ENCODE data around the gene DNAJC4. TPM values are rescaled to one million over a fixed set of nuclear protein-coding genes. Genes with fewer than 3 reads are reported as not detected.

The DNAJC4 gene
- total and polyA plus RNA-seq, 2 of the 8 experiments (the other 6 are each of a cell fraction or from before 2014, with no cell fraction given) = 14.6 to 31.0 TPM

- Histone ChIP-seq H3K23ac (ENCODE audit: insufficient read length) (no peak overlapping the region), H3K27me3 (replicated peaks in 1 of 4; ENCODE audit: control insufficient read depth in 3 of 4, extremely low read depth in 1 of 4, insufficient read depth in 3 of 4, low read length in 3 of 4) (no peaks in the 10 kb centered on the region), H3K23me2 (ENCODE audit: low read depth, low read length) (peaks cover 10% of the 10 kb centered on the region; the same call in 1 of the 2 replicates), H2BK15ac (ENCODE audit: low read length) (no peak overlapping the region), H3K56ac (replicated peaks; ENCODE audit: insufficient read length, low read depth, low read length) (no peak overlapping the region), H3K36me3 (ENCODE audit: control insufficient read depth in 2 of 4, insufficient read depth in 4 of 4, low read length in 3 of 4) (peaks cover 0 to 9% (median 5%) of the 10 kb centered on the region in 4 experiments; a peak in 4 of 8 replicates), H3K4me2 (ENCODE audit: insufficient read depth in 1 of 2, low read depth in 2 of 2, low read length in 2 of 2) (no peak overlapping the region; a peak in 1 of 4 replicates), H3K18ac (ENCODE audit: extremely low read depth, low read length) (no peak overlapping the region), H4K20me1 (replicated peaks in 1 of 2; ENCODE audit: control insufficient read depth in 1 of 2, insufficient read depth in 2 of 2, low read length in 2 of 2) (peaks cover 2 to 9% of the 10 kb centered on the region in 2 experiments), H4K91ac (replicated peaks; ENCODE audit: insufficient read length, low read length) (no peak overlapping the region), H3K79me1 (ENCODE audit: low read depth, low read length) (no peaks in the 10 kb centered on the region), H4K8ac (ENCODE audit: extremely low read depth, insufficient read depth, low read length) (peak overlapping the region; percentile 4; the same call in 1 of the 2 replicates), H2AK5ac (ENCODE audit: low read depth, low read length) (no peak overlapping the region), H2AFZ (ENCODE audit: low read length) (no peak overlapping the region), H2BK120ac (replicated peaks; ENCODE audit: low read depth, low read length) (no peak overlapping the region), H3K27ac (ENCODE audit: low read depth, low read length) (no peak overlapping the region), H3K4me1 (replicated peaks in 1 of 4; ENCODE audit: control insufficient read depth in 3 of 4, insufficient read depth in 4 of 4, low read length in 3 of 4) (peaks cover 0 to 18% (median 12%) of the 10 kb centered on the region in 4 experiments; a peak in 6 of 7 replicates), H3K79me2 (ENCODE audit: control insufficient read depth in 1 of 2, insufficient read depth in 2 of 2, low read length in 2 of 2) (no peaks in the 10 kb centered on the region), H3K4ac (replicated peaks; ENCODE audit: insufficient read length, low read depth, low read length) (no peak overlapping the region), H3K9ac (replicated peaks in 1 of 4; ENCODE audit: extremely low read depth in 1 of 4, low read depth in 3 of 4, low read length in 3 of 4) (no peak overlapping the region), H2BK5ac (ENCODE audit: low read depth, low read length) (no peak overlapping the region), H3K9me3 (ENCODE audit: insufficient read depth in 2 of 2, low read depth in 1 of 2, low read length in 1 of 2) (no peaks in the 10 kb centered on the region), H2BK12ac (ENCODE audit: low read depth, low read length) (no peak overlapping the region), H3K4me3 (ENCODE audit: extremely low read depth in 1 of 4, insufficient read depth in 2 of 4, low read depth in 3 of 4, low read length in 4 of 4) (no peak overlapping the region), H4K5ac (ENCODE audit: insufficient read length, low read depth, low read length) (no peak overlapping the region), H2BK20ac (ENCODE audit: low read length) (no peak overlapping the region), H3K14ac (ENCODE audit: insufficient read length) (no peak overlapping the region)
- TF ChIP-seq PHF8 (conservative IDR thresholded peaks at IDR 0.05; ENCODE audit: low read depth, low read length) (no peak), JUND (IDR thresholded peaks at IDR 0.05; ENCODE audit: low read length) (no peak), POLR2AphosphoS5 (IDR thresholded peaks at IDR 0.05; ENCODE audit: low read depth, low read length) (peak; percentile 56; the same call in 1 of the 2 replicates), CTCF (IDR thresholded peaks at IDR 0.05; ENCODE audit: control extremely low read depth in 1 of 3, insufficient read depth in 1 of 3, low read depth in 1 of 3, low read length in 3 of 3) (no peak)
- ChIA-PET POLR2A (ENCODE audit: partially characterized antibody) (interaction anchor here (0.7 to 14.1 kb wide), 10 partner anchors 10 to 50 kb away, joined by 3 to 253 read pairs (median 18); partner anchors contain the start of genes FERMT3, FKBP2, PLCB3 and PPP1R14B), CTCF (ENCODE audit: partially characterized antibody) (interaction anchor here (0.8 to 6.5 kb wide), 13 partner anchors 8 to 226 kb away, joined by 3 to 64 read pairs (median 4); partner anchors contain the start of genes FERMT3 and PLCB3)
- DNase-seq (ENCODE audit: low read depth in 1 of 2, low spot score in 2 of 2) (no peak), FAIRE-seq (no peak)
- 88% methylated on average over 15 of the region's 17 CpGs; no CpG with 5 or more reads in 1 of the 2 experiments for WGBS, 2 experiments (ENCODE audit: extremely low coverage in 1 of 2, insufficient coverage in 1 of 2, insufficient read length in 1 of 2, insufficient replicate concordance in 2 of 2, low coverage in 1 of 2, low lambda C conversion rate in 2 of 2, missing lambda C conversion rate in 1 of 2)
These were observed 6.0 kb upstream of the DNAJC4 start for GRCh38 chr11:64224151-64224890.

Data from H1 (cell line).